Stimulated activated naive CD8-positive, alpha-beta T cell treated with anti-CD3 and anti-CD28 coated beads, Interleukin-15, Interleukin-2, amounts not matched to agents 100 U/mL and 50 U/mL, for 24 hours (primary cell): ENCODE results near the gene METTL8.
A peak's percentile ranks its signal among the peaks of the same experiment; 100 is the strongest.
"Not testable (repeated sequence)": the region's sequence is repeated elsewhere in the genome, so short reads cannot be mapped to it uniquely, and the experiment has no call there.

Experiments
- ATAC-seq: fragments of 150-1000 bp; cut with Tn5 transposase; one replicate; pipeline ENCODE4 v1.10.0; 2021
- DNase-seq: peaks from one replicate; pipeline ENCODE4 v3.0.0; 2021

Gene METTL8

GRCh38 chr2:171345971-171346722 is 87.6 kb downstream of the METTL8 start:
- ATAC-seq = no peak
- no peak for DNase-seq

GRCh38 chr2:171344182-171344581 is 89.6 kb downstream of the METTL8 start:
- ATAC-seq (no peak), DNase-seq (no peak)

- ATAC-seq (no peak), DNase-seq (no peak)
Measured at GRCh38 chr2:171342067-171342413, 91.8 kb downstream of the METTL8 start.

GRCh38 chr2:171341394-171342066 is 92.3 kb downstream of the METTL8 start:
- DNase-seq = no peak
- ATAC-seq = no peak

- ATAC-seq = no peak
- DNase-seq = no peak
Measured at GRCh38 chr2:171334946-171335345, 98.8 kb downstream of the METTL8 start.

GRCh38 chr2:171334171-171334570 is 99.6 kb downstream of the METTL8 start:
- no peak for ATAC-seq

GRCh38 chr2:171330155-171330956 is 103.4 kb downstream of the METTL8 start:
- no peak for DNase-seq
- ATAC-seq = no peak

More at GRCh38 chr2:171334171-171334570, 99.6 kb downstream of the METTL8 start:
- DNase-seq = no peak

- ATAC-seq = no peak
Measured at GRCh38 chr2:171327043-171327496, 106.7 kb downstream of the METTL8 start.

GRCh38 chr2:171325886-171326585 is 107.8 kb downstream of the METTL8 start:
- no peak for DNase-seq
- peak; percentile 86 for ATAC-seq

More at GRCh38 chr2:171327043-171327496, 106.7 kb downstream of the METTL8 start:
- DNase-seq = no peak

GRCh38 chr2:171323971-171324528 is 109.7 kb downstream of the METTL8 start:
- ATAC-seq = no peak
- no peak for DNase-seq

GRCh38 chr2:171322928-171323327 is 110.9 kb downstream of the METTL8 start:
- no peak for ATAC-seq

GRCh38 chr2:171320731-171321130 is 113.1 kb downstream of the METTL8 start:
- DNase-seq = no peak
- no peak for ATAC-seq

More at GRCh38 chr2:171322928-171323327, 110.9 kb downstream of the METTL8 start:
- no peak for DNase-seq

- ATAC-seq (no peak), DNase-seq (no peak)
Measured at GRCh38 chr2:171320208-171320621, 113.6 kb downstream of the METTL8 start.

GRCh38 chr2:171319164-171319810 is 114.5 kb downstream of the METTL8 start:
- DNase-seq (peak; percentile 53), ATAC-seq (peak; percentile 90)

GRCh38 chr2:171318463-171318934 is 115.3 kb downstream of the METTL8 start:
- ATAC-seq = no peak
- DNase-seq = no peak

- DNase-seq = no peak
- ATAC-seq = peak; percentile 16
Measured at GRCh38 chr2:171317492-171318125, 116.2 kb downstream of the METTL8 start.

GRCh38 chr2:171316755-171317337 is 116.9 kb downstream of the METTL8 start:
- DNase-seq (no peak), ATAC-seq (no peak)

- no peak for ATAC-seq
- DNase-seq = no peak
Measured at GRCh38 chr2:171316220-171316619, 117.6 kb downstream of the METTL8 start.

GRCh38 chr2:171315781-171316180 is 118.0 kb downstream of the METTL8 start:
- DNase-seq (no peak), ATAC-seq (no peak)

- DNase-seq, ATAC-seq: not testable (repeated sequence)
Measured at GRCh38 chr2:171312182-171312581, 121.6 kb downstream of the METTL8 start.
